DMS79 treated with DMSO at 0.1 percent for 48 hours (cell line): ENCODE measurements around the gene C5orf58.

Source experiments
- DNase-seq: peaks from one replicate; lab custom pipeline; 2025; lab: John Stamatoyannopoulos, UW

The C5orf58 gene

GRCh38 chr5:170283296-170283695 is 50.5 kb downstream of the C5orf58 start:
- no peak for DNase-seq

- no peak for DNase-seq
Measured at GRCh38 chr5:170284231-170284630, 51.4 kb downstream of the C5orf58 start.

GRCh38 chr5:170285181-170285580 is 52.4 kb downstream of the C5orf58 start:
- no peak for DNase-seq

GRCh38 chr5:170286386-170286925 is 53.7 kb downstream of the C5orf58 start:
- DNase-seq = no peak

GRCh38 chr5:170287532-170287931 is 54.7 kb downstream of the C5orf58 start:
- no peak for DNase-seq

- DNase-seq = no peak
Measured at GRCh38 chr5:170288151-170288550, 55.4 kb downstream of the C5orf58 start.

- DNase-seq = no peak
Measured at GRCh38 chr5:170288551-170288950, 55.8 kb downstream of the C5orf58 start.

GRCh38 chr5:170289121-170289520 is 56.3 kb downstream of the C5orf58 start:
- DNase-seq = no peak

- DNase-seq = no peak
Measured at GRCh38 chr5:170289764-170290163, 57.0 kb downstream of the C5orf58 start.

GRCh38 chr5:170290498-170290897 is 57.7 kb downstream of the C5orf58 start:
- no peak for DNase-seq

GRCh38 chr5:170292179-170293104 is 59.7 kb downstream of the C5orf58 start:
- DNase-seq = no peak

GRCh38 chr5:170293273-170293672 is 60.5 kb downstream of the C5orf58 start:
- DNase-seq = no peak

- no peak for DNase-seq
Measured at GRCh38 chr5:170294057-170294456, 61.3 kb downstream of the C5orf58 start.

GRCh38 chr5:170294556-170294955 is 61.8 kb downstream of the C5orf58 start:
- no peak for DNase-seq
